PC-3 (cell line): ENCODE measurements around the gene BPGM.

Source experiments
- CTCF ChIP-seq: fragments of 300-600 bp; sonication (generic); conservative IDR thresholded peaks from 2 replicates; pipeline ENCODE4 v1.5.1; 2017; ENCODE audit warnings: antibody characterized with exemption, low read depth, mild to moderate bottlenecking, low read length
- EZH2phosphoT487 ChIP-seq: fragments of 300-600 bp; sonication (generic); IDR thresholded peaks from 2 replicates; pipeline ENCODE4 v1.6.1; 2018; ENCODE audit warnings: mild to moderate bottlenecking, antibody characterized with exemption, low read length, borderline replicate concordance

GRCh38 chr7:134726581-134726980 lies 79.9 kb downstream of the BPGM start:
- TF ChIP-seq CTCF, result no peak
- no peak for TF ChIP-seq EZH2phosphoT487
